HG02623 (cell line): Measurements from ENCODE around the gene HFM1.
"Not testable (repeated sequence)": the region's sequence is repeated elsewhere in the genome, so short reads cannot be mapped to it uniquely, and the experiment has no call there.

Experiments
- ATAC-seq: cut with Tn5 transposase; IDR thresholded peaks from one replicate; pipeline ENCODE4 v1.9.1; 2021; ENCODE audit warnings: moderate library complexity; ENCODE audit not compliant: unreplicated experiment

HFM1 gene, protein sequence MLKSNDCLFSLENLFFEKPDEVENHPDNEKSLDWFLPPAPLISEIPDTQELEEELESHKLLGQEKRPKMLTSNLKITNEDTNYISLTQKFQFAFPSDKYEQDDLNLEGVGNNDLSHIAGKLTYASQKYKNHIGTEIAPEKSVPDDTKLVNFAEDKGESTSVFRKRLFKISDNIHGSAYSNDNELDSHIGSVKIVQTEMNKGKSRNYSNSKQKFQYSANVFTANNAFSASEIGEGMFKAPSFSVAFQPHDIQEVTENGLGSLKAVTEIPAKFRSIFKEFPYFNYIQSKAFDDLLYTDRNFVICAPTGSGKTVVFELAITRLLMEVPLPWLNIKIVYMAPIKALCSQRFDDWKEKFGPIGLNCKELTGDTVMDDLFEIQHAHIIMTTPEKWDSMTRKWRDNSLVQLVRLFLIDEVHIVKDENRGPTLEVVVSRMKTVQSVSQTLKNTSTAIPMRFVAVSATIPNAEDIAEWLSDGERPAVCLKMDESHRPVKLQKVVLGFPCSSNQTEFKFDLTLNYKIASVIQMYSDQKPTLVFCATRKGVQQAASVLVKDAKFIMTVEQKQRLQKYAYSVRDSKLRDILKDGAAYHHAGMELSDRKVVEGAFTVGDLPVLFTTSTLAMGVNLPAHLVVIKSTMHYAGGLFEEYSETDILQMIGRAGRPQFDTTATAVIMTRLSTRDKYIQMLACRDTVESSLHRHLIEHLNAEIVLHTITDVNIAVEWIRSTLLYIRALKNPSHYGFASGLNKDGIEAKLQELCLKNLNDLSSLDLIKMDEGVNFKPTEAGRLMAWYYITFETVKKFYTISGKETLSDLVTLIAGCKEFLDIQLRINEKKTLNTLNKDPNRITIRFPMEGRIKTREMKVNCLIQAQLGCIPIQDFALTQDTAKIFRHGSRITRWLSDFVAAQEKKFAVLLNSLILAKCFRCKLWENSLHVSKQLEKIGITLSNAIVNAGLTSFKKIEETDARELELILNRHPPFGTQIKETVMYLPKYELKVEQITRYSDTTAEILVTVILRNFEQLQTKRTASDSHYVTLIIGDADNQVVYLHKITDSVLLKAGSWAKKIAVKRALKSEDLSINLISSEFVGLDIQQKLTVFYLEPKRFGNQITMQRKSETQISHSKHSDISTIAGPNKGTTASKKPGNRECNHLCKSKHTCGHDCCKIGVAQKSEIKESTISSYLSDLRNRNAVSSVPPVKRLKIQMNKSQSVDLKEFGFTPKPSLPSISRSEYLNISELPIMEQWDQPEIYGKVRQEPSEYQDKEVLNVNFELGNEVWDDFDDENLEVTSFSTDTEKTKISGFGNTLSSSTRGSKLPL (N-terminal part only)

DNA sequence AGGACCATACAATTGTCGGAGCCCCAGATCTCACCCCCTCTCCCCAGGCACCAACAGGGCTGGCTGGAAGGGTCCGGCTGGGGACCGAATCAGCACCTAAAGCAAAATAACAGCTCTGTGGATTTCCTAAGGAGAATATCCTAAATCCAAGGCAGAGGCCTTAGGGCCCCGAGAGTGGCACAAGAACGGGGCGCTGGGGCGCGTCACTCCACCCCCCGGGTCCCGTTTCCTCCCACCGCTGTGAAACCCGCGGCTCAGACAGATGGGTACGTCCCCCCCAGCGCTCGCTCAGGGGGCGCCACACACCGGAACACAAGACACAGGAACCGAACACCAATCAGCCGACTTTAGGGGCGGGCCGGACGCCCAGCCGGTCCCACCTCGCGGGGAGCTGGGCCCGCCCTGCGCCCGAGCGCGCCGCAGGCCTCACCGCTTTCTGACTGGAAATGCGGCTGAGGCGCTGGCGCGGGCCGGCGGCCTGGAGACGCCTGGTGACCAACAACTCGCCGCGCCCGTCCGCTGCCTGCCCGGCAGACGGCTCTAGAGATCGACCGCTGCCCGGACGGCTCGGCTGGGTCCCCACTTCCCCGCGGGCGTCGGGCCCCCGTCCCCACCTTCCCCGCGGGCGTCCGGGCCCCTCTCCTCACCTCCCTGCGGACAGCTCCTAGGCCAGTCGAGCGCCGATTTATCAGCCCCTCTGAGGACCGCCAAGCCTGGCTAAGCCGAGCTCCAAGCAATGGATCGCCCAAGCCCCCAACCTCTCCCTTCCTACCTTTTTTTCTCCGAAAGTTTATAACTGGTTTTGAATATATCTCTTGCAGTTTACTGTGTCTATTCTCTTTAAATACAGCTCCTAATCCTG lies at the start of gene HFM1:
Gene HFM1, minus strand, starts transcription at position 687 of the 862 bp plus-strand sequence. CDS start 3,755 bp downstream, outside the sequence.
- ATAC-seq = peak; percentile 92

DNA sequence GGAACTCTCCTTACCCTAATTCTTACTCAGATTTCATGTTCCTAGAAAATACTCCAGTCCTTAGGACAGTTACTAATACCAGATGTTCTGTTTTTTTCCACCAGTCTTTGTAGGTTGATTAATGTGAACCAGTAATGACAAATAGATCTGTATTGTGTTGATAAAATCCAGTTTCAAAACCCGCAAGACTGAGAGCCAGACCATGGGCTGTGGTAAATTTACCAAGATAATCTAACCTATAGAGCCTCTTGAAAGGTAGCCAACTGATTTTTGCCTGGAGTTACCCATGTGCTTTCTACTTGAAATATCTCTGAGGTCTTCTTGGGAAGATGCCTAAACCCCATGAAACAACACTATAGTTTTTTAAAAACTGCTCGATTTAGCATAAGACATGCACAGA lies 49.5 kb upstream of the HFM1 start:
- no peak for ATAC-seq

DNA sequence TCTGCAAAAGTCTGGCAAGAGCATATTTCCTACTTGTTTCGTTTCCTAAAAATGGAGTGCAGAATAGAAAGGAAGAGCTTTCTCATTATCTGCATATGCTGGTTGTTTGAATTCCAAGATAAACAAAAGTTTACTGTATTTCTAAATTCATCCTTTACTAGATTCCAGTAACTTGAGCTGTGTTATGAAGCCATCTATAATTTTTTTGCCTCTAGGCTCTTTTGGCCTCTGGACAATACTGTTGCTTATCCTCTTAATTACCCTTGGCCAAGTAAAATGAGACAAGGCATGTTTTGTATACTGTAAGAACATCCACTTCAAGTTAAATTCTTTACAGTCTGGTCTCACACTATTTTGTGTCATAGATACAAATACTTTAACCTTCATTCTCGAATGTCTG lies 45.6 kb upstream of the HFM1 start:
- ATAC-seq = no peak

DNA sequence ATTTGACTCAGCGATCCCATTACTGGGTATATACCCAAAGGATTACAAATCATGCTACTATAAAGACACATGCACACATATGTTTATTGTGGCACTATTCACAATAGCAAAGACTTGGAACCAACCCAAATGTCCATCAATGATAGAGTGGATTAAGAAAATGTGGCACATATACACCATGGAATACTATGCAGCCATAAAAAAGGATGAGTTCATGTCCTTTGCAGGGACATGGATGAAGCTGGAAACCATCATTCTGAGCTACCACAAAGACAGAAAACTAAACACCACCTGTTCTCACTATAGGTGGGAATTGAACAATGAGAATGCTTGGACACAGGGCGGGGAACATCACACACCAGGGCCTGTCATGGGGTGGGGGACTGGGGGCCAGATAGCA lies 43.1 kb upstream of the HFM1 start:
- not testable (repeated sequence) for ATAC-seq

DNA sequence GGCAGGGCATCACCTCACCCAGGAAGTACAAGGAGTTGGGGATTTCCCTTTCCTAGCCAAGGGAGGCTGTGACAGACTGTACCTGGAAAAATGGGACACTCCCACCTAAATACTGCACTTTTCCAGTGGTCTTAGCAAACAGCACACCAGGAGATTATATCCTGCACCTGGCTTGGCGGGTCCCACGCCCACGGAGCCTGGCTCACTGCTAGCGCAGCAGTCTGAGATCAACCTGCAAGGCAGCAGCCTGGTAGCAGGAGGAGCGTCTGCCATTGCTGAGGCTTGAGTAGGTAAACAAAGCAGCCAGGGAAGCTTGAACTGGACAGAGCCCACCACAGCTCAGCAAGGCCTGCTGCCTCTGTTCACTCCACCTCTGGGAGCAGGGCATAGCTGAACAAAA lies 37.3 kb upstream of the HFM1 start:
- ATAC-seq = not testable (repeated sequence)

DNA sequence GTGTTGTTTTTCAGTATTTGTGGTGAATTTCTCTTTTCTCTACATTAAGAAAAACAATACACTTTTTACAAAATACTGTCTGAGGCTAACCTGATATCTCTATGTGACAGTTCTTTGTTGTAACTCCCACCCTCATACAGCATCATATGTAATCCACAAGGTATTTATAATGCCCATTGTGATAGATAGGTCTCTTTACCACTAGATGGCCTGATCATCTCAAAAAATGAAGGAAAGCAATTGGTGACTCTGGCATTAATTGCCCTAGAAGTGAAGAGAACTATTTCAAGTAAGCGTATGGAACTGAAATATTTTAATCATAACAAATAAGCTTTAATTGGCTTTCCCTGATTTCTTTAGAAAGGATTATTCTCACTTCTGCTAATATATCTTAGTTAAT lies 36.2 kb upstream of the HFM1 start:
- no peak for ATAC-seq

DNA sequence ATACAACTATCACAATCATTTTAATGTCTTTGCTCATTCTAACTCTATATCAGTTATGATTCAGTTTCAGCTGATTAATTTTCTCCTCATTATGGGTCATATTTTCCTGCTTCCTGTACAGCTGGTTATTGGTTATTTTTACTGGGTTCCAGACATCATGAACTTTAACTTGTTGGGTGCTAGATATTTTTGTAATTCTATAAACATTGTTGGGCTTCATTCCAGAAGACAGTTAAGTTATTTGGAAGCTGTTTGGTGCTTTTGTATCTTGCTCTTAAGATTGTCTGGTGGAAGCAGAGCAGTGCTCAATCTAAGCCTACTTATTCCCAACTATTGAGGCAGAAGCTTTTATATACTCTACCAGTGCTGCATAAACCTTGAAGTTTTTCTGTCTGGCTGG lies 34.4 kb upstream of the HFM1 start:
- ATAC-seq = no peak

DNA sequence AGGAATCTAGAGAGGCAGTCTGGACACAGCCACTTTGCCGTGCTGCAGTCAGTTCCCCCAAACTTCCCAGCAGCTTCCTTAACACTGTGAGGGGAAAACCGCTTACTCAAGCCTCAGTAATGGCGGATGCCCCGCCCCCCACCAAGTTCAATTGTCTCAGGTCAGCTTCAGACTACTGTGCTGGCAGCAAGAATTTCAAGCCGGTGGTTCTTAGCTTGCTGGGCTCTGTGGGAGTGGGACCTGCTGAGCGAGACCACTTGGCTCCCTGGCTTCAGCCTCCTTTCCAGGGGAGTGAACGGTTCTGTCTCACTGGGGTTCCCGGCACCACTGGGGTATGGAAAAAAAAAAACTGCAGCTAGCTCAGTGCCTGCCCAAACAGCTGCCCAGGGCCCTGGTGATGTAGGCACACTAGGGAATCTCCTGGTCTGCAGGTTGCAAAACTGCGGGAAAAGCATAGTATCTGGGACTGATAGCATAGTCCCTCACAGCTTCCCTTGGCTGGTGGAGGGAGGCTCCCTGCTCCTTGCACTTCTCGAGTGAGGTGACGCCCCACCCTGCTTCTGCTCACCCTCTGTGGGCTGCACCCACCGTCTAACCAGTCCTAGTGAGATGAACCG lies 23.7 kb upstream of the HFM1 start:
- no peak for ATAC-seq

DNA sequence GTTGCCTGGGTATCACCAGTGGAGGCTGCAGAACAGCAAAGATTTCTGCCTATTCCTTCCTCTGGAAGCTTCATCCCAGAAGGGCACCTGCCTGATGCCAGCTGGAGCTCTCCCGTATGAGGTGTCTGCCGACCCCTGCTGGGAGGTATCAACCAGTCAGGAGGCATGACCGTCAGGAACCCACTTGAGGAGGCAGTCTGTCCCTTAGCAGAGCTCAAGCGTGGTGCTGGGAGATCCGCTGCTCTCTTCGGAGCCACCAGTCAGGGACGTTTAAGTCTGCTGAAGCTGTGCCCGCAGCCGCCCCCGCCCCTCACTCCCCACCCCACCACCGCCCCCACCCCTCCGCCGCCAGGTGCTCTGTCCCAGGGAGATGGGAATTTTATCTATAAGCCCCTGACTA lies 23.1 kb upstream of the HFM1 start:
- no peak for ATAC-seq

DNA sequence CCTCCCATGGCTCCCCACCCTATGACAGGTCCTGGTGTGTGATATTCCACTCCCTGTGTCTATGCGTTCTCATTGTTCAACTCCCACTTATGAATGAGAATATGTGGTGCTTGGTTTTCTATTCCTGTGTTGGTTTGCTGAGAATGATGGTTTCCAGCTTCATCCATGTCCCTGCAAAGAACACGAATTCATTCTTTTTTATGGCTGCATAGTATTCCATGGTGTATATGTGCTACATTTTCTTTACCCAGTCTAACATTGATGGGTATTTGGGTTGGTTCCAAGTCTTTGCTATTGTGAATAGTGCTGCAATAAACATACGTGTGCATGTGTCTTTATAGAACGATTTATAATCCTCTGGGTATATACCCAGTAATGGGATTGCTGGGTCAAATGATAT lies 17.9 kb upstream of the HFM1 start:
- not testable (repeated sequence) for ATAC-seq

DNA sequence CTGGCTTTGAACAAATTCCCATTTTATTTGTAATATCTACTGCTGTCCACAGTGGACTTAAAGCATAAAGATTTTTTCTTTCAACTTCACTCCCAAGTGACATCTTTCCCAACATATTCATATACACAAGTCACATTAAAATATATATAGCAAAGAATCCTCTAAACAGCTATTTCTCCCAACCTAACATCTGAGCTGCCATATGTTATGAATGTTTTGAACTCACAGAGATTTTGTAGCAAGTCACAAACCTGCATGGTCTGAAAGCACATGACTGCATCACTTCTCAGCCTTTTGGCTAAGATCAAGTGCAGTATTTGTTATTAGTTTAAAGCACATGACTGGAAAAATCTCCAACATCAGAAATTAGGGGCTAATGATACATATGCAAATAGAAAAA lies 7.7 kb upstream of the HFM1 start:
- no peak for ATAC-seq

DNA sequence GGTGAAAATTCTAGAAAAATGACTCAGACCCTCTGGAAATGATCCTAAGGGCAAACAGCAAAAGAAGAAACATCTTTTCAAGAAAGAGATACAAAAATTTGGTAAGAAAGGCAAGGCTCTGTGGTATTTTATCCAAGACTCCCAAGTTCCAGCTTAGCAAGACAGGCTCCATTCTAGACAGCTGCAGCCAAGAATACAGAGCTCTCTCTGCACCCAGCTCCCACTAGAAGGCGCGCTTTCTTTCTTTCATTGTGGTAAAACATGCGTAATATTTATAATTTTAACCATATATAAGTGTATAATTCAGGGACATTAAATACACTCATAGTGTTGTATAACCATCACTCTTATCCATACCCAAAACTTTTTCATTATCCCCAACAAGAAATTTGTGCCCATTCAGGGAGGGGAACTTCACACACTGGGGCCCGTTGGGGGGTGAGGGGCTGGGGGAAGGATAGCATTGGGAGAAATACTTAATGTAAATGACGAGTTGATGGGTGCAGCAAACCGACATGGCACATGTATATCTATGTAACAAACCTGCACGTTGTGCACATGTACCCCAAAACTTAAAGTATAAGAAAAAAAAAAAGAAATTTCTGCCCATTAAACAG lies 2.2 kb upstream of the HFM1 start:
- ATAC-seq = no peak

DNA sequence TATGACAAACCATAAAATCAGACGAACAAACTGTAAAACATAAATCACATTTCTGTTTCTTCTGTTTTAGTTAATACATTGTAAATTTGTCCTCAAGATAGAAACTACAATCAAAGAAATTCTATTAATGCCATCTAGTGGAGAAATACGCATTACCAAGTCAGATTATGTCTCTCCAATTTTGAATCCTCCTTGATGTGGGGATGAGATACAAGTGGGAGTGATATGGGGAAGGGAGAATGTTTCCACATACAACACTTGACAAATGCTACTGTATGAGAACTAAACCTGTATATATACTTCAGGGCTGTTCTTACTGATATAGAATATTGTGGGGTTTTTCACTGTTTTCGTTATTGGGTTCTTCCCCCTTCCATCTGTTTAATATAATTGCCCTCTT lies 2.6 kb downstream of the HFM1 start:
- ATAC-seq = no peak

DNA sequence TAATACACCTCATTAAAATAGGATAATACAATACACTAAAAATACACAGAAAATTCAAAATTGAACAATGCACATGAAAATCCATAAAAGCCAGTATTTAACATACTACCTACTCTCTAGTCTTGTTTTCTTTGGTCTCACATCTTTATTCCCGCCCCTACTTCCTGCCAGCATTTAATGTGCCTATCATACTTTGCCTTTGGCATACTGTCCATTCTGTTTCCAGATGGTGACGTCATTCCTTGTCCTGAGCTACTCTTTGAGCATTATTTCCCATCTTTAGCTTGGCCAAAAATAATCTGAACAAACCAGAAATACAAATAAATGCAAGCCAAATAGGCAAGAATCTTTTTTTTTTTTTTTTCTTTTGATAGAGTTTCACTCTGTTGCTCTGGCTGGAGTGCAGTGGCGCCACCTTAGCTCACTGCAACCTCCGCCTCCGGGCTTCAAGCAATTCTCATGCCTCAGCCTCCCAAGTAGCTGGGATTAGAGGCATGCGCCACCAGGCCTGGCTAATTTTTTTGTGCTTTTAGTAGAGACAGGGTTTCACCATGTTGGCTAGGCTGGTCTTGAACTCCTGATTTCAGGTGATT lies 4.4 kb downstream of the HFM1 start:
- ATAC-seq = no peak

DNA sequence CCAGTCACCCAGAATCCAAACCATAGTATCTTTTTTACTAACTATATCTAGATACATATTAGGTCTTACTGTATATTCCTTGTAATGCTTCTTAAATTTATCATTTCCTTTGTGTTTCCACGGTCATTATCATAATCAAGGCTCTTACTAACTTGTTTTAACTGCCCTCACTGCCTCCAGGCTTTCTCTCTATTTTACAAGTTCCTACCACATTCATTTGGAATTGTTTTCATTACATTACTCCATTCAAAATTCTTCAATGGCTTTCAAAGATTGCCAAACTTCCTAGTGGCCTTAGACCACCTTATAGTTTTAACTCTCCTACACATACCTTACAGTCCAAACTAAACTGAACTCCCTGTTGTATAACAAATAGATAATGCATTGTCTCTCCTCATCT lies 6.3 kb downstream of the HFM1 start:
- ATAC-seq = no peak

DNA sequence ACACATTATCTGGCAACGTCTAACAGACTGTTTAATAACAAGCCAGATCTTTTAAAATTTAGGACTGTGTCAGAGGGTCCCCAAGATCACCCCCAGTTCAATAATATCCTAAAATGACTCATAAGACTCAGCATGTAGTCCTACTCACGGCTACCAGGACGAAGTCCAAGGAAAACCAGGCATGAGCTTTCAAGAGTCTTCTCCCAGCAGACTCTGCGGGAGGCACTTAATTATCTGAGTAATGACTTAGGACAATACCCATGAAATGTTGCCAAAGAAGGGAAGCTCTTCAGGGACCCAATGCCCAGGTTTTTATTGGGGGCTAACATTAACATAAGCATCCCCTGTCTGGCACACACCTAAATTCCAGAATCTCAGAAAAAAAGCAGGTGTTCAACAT lies 7.0 kb downstream of the HFM1 start:
- ATAC-seq = no peak

DNA sequence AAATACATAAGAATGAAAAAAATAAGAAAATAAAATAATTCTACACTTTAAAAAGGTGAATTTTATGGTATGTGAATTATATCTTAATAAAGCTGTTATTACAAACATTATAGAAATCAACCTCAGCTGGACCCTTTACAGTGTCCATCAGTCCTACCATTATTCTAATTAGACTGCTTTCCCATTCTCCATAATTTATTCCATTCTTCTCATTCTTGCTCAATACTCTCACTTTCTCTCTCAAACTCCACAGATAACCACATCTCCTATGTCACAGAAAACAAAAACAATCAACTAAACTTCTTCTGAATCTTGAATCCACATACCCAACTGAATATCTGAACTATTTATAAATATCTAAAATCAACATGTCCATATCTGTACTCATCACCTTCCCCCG lies 11.6 kb downstream of the HFM1 start:
- ATAC-seq = no peak

DNA sequence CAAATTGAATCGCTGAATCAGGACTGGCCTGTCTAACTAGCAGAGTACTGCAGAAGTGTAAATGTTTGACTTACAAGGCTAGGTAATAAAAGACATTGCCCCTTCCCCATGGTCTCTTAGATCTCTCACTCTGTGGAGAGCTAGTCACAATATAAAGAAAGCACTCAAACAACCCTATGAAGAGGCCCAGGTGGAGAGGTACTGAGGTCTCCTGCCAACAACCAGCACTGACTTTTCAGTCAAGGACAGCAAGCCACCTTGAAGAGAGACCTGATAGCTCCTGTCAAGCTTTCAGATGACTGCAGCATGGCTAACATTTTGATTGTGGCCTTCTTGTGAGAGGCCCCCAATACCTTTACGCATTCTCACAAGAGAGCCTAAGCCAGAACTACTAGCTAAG lies 18.5 kb downstream of the HFM1 start:
- no peak for ATAC-seq

DNA sequence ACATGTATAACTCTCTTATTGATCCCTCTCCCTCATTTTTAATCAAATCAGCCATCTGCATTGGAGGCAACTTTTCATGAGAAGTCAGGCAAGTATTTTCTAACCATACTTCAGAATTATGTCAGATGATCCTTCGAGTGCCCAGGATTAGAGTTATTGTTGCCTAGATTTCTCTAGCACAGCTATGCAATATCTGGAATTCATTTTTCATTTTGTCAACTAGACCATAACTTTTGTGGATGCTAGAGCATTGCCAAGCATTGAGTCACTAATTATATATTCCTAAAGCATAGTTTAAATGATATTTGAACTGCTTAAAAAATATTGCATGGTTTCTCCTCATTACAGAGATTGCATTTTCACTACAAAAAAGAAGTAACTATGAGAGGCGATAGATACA lies 21.2 kb downstream of the HFM1 start:
- ATAC-seq = no peak
